GM12878 (cell line): ENCODE measurements around the gene CSNK2A1. TPM values are rescaled to one million over a fixed set of nuclear protein-coding genes. Genes with fewer than 3 reads are reported as not detected.

Source experiments
- BMI1 ChIP-seq: fragments of 450-650 bp; IDR thresholded peaks from 2 replicates; pipeline ENCODE4 v1.6.1; 2016; ENCODE audit warnings: mild to moderate bottlenecking, moderate library complexity, borderline replicate concordance
- CBX3 ChIP-seq: fragments of 200-600 bp; sonication (generic); IDR thresholded peaks from 2 replicates; pipeline ENCODE4 v1.6.1; 2016; ENCODE audit warnings: low read depth, borderline replicate concordance
- CBX5 ChIP-seq: sonication (generic); IDR thresholded peaks from 2 replicates; pipeline ENCODE4 v1.6.1; 2016; ENCODE audit warnings: low read depth, moderate library complexity, mild to moderate bottlenecking, inconsistent platforms
- CHD1 ChIP-seq: IDR thresholded peaks from 2 replicates; pipeline ENCODE4 v1.6.1; 2012; ENCODE audit warnings: low read depth, low read length, improper control_type of control experiment
- CHD2 ChIP-seq: IDR thresholded peaks from 2 replicates; pipeline ENCODE4 v1.6.1; 2011; ENCODE audit warnings: low read depth, low read length, improper control_type of control experiment, borderline replicate concordance
- CTCF ChIP-seq, 3 experiments: IDR thresholded peaks in 2 of 3; conservative IDR thresholded peaks in 1 of 3; 2 replicates each; pipeline ENCODE4 v1.5.1; 2011; ENCODE audit warnings: low read depth in 3 of 3, low read length in 3 of 3, mild to moderate bottlenecking in 3 of 3, control low read depth in 2 of 3, moderate library complexity in 2 of 3, inconsistent platforms in 1 of 3, mixed read lengths in 1 of 3; ENCODE audit not compliant: control insufficient read depth in 2 of 3, insufficient read depth in 1 of 3; ENCODE audit errors: extremely low read depth in 1 of 3
- CUX1 ChIP-seq: IDR thresholded peaks from 2 replicates; pipeline ENCODE4 v1.6.1; 2012; ENCODE audit warnings: improper control_type of control experiment, low read depth, low read length; ENCODE audit not compliant: insufficient replicate concordance
- EED ChIP-seq: sonication (generic); IDR thresholded peaks from 2 replicates; pipeline ENCODE4 v1.6.1; 2016; ENCODE audit warnings: antibody characterized with exemption, low read depth
- ETV6 ChIP-seq, 2 experiments: fragments of 450-650 bp in 1 of 2; IDR thresholded peaks in 1 of 2; conservative IDR thresholded peaks in 1 of 2; 2 replicates each; pipeline ENCODE4 v1.6.1; 2014; ENCODE audit warnings: antibody characterized with exemption in 1 of 2, borderline replicate concordance in 1 of 2, low read depth in 1 of 2, mild to moderate bottlenecking in 1 of 2, moderate library complexity in 1 of 2
- GABPA ChIP-seq: IDR thresholded peaks from 2 replicates; pipeline ENCODE4 v1.6.1; 2014; ENCODE audit warnings: antibody characterized with exemption, low read depth, mild to moderate bottlenecking, inconsistent platforms
- JUND ChIP-seq: IDR thresholded peaks from 2 replicates; pipeline ENCODE4 v1.6.1; 2012; ENCODE audit warnings: low read depth, mild to moderate bottlenecking, low read length, improper control_type of control experiment, moderate library complexity
- NFYA ChIP-seq: IDR thresholded peaks from 2 replicates; pipeline ENCODE4 v1.6.1; 2011; ENCODE audit warnings: low read depth, mild to moderate bottlenecking, low read length, improper control_type of control experiment, borderline replicate concordance
- PAX5 ChIP-seq: IDR thresholded peaks from 2 replicates; pipeline ENCODE4 v1.6.1; 2011; ENCODE audit warnings: low read depth, low read length, borderline replicate concordance
- SREBF1 ChIP-seq: IDR thresholded peaks from 2 replicates; pipeline ENCODE4 v1.6.1; 2012; ENCODE audit warnings: mild to moderate bottlenecking, low read length
- USF2 ChIP-seq: IDR thresholded peaks from 2 replicates; pipeline ENCODE4 v1.6.1; 2011; ENCODE audit warnings: low read depth, low read length, improper control_type of control experiment, borderline replicate concordance
- polyA plus RNA-seq, 11 experiments: library from polyadenylated mRNA; depleted of rRNA in 4 of 11; unstranded in 6 of 11; stranded (reverse) in 5 of 11; fragments of >200 nt; fragmentation: Nextera tagmentation in 4 of 11; fragmentation: Illumina TruSeq in 1 of 11; extraction: Ambion mirVana in 4 of 11; extraction: Trizol in 1 of 11; gene quantifications; 1 replicate in 1 of 11; 2 replicates in 10 of 11; pipeline versions ENCODE4 v1.2.1 to v1.2.3, GENCODE V29; 2011 to 2016; ENCODE audit warnings: inconsistent platforms in 2 of 11, missing spikeins in 2 of 11, low read depth in 1 of 11
- total RNA-seq, 4 experiments: library from RNA; depleted of rRNA in 3 of 4; stranded (reverse); fragments of >200 nt in 3 of 4; fragmentation: Illumina TruSeq in 1 of 4; extraction: Trizol in 1 of 4; gene quantifications; 2 replicates each; pipeline versions ENCODE4 v1.2.1 to v1.2.3, GENCODE V29; 2013 to 2021
- TF ChIP-seq, protein P1 (sequence below): fragments of 450-650 bp; IDR thresholded peaks from 2 replicates; pipeline ENCODE4 v1.6.1; 2017; ENCODE audit warnings: antibody characterized with exemption, mild to moderate bottlenecking, moderate library complexity

Gene CSNK2A1
- total and polyA plus RNA-seq, 10 of the 15 experiments (the other 5 are each of a cell fraction or from before 2014, with no cell fraction given), result 47.6 to 199 (median 95.0) TPM

DNA sequence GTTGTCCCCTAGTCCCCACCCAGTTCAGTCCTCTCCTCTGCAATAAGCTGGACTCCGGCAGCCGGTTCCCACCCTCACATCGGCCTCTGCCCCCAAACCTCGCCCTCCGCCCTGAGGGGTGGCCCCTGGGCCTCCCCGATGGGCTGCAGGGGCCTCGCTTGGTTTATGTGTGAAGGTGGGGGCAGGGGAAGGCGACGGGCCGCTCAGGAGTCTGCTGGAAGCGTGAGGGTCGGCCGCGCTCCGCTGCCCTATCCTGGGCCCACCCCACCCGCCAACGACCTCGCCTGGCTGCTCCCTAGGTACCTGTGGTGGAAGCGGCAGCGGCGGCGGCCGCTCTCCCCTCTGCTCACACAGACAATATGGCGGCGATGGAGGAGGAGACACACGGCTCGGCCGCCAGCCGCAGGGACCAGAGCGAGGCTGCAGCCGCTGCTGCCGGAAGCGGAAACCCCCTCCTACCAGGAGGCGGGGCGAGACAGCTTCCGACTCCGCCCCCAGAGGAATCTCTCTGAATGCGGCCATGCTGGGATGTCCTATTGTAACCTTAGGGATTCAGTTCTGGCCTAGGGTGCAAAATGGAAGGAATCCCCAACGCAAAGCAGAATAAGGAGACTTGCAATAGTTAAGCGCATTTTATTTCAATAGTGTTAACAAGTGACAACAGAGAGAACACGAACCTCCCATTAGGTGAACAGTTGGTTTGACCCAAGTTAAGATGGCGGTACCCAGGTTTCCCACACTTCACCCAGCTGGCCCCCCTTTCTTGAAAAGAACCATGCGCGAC is at the start of gene CSNK2A1 (continued):
- TF ChIP-seq, protein P1, sequence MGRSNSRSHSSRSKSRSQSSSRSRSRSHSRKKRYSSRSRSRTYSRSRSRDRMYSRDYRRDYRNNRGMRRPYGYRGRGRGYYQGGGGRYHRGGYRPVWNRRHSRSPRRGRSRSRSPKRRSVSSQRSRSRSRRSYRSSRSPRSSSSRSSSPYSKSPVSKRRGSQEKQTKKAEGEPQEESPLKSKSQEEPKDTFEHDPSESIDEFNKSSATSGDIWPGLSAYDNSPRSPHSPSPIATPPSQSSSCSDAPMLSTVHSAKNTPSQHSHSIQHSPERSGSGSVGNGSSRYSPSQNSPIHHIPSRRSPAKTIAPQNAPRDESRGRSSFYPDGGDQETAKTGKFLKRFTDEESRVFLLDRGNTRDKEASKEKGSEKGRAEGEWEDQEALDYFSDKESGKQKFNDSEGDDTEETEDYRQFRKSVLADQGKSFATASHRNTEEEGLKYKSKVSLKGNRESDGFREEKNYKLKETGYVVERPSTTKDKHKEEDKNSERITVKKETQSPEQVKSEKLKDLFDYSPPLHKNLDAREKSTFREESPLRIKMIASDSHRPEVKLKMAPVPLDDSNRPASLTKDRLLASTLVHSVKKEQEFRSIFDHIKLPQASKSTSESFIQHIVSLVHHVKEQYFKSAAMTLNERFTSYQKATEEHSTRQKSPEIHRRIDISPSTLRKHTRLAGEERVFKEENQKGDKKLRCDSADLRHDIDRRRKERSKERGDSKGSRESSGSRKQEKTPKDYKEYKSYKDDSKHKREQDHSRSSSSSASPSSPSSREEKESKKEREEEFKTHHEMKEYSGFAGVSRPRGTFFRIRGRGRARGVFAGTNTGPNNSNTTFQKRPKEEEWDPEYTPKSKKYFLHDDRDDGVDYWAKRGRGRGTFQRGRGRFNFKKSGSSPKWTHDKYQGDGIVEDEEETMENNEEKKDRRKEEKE, result peak; percentile 94
- TF ChIP-seq JUND, result peak; percentile 99
- no peak for TF ChIP-seq BMI1
- no peak for TF ChIP-seq EED
- peak; percentile 97 for TF ChIP-seq GABPA
- peak; percentile 99 for TF ChIP-seq CHD1
- TF ChIP-seq SREBF1, result peak; percentile 99
- no peak; the same call in 1 of the 2 replicates for TF ChIP-seq PAX5
- no peak for TF ChIP-seq CBX3
- TF ChIP-seq CTCF (IDR thresholded peaks at IDR 0.05 in 2 of 3, conservative IDR thresholded peaks at IDR 0.05 in 1 of 3; ENCODE audit: control insufficient read depth in 2 of 3, extremely low read depth in 1 of 3, insufficient read depth in 1 of 3, low read depth in 3 of 3, low read length in 3 of 3), result no peak
- no peak for TF ChIP-seq CBX5
- TF ChIP-seq NFYA, result no peak
- TF ChIP-seq USF2, result no peak
- peak; percentile 23; the same call in 1 of the 2 replicates for TF ChIP-seq CHD2
- no peak for TF ChIP-seq ETV6 (conservative IDR thresholded peaks at IDR 0.05 in 1 of 2, IDR thresholded peaks at IDR 0.05 in 1 of 2; ENCODE audit: borderline replicate concordance in 1 of 2, low read depth in 1 of 2)
- TF ChIP-seq CUX1, result no peak
